ENCODE data around the gene KCNE1.

Gene KCNE1

GRCh38 chr21:34520281-34520680 is 8.3 kb upstream of the KCNE1 start:
- H3K4me3 ChIP-seq (ENCODE audit: low read depth, low read length): no peak overlapping the region
- DNase-seq (ENCODE audit: low read depth, low spot score): no peak
- TF ChIP-seq CTCF (IDR thresholded peaks at IDR 0.05; ENCODE audit: insufficient read depth, low read length, missing control alignments): no peak
- ChIA-PET CTCF (interaction anchor here (2.1 to 26.3 kb wide), 4 partner anchors 11 to 83 kb away, joined by 4 to 351 read pairs (median 96); no protein-coding TSS in a partner anchor), POLR2A (interaction anchor here (1.3 to 1.6 kb wide), 2 partner anchors 62 to 83 kb away, joined by 3 read pairs; no protein-coding TSS in a partner anchor)

- no peak for TF ChIP-seq CTCF (IDR thresholded peaks at IDR 0.05; ENCODE audit: insufficient read depth, low read length, missing control alignments)
- POLR2A ChIA-PET: interaction anchor here (1.3 kb wide), 1 partner anchor 63 kb away, joined by 3 read pairs; no protein-coding TSS in a partner anchor
- DNase-seq (ENCODE audit: low read depth, low spot score): no peak
- CTCF ChIA-PET: interaction anchor here (2.1 to 26.3 kb wide), 4 partner anchors 10 to 83 kb away, joined by 4 to 351 read pairs (median 96); no protein-coding TSS in a partner anchor
- H3K4me3 ChIP-seq (ENCODE audit: low read depth, low read length): no peak overlapping the region
These were observed 7.7 kb upstream of the KCNE1 start for GRCh38 chr21:34519694-34520093.

DNA sequence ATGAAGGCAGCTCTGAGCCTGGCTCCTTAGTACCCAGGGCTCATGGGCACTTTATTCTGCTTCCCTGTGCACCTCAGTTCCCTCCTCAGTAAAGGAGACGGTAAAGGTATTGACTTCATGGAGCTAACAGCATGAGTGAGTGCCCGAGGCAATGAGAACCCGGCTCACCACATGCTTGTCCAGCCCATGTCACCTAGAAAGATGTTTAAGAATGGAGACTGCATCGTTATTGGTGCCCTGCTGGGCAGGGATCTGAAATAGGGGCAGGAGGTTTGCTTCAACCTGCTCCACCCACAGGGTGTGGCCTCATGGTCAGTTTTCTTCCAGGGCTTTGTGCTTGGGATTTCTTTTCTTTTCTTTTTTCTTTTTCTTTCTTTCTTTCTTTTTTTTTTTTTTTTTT is 7.0 kb upstream of the KCNE1 start:
- POLR2A ChIA-PET: interaction anchor here (1.2 to 1.3 kb wide), 2 partner anchors 8 to 64 kb away, joined by 3 to 4 read pairs; no protein-coding TSS in a partner anchor
- H3K4me3 ChIP-seq (ENCODE audit: low read depth, low read length): no peak overlapping the region
- no peak for DNase-seq (ENCODE audit: low read depth, low spot score)
- TF ChIP-seq CTCF (IDR thresholded peaks at IDR 0.05; ENCODE audit: insufficient read depth, low read length, missing control alignments): no peak
- CTCF ChIA-PET: interaction anchor here (1.8 to 26.3 kb wide), 5 partner anchors 10 to 157 kb away, joined by 4 to 351 read pairs (median 33); no protein-coding TSS in a partner anchor

DNA sequence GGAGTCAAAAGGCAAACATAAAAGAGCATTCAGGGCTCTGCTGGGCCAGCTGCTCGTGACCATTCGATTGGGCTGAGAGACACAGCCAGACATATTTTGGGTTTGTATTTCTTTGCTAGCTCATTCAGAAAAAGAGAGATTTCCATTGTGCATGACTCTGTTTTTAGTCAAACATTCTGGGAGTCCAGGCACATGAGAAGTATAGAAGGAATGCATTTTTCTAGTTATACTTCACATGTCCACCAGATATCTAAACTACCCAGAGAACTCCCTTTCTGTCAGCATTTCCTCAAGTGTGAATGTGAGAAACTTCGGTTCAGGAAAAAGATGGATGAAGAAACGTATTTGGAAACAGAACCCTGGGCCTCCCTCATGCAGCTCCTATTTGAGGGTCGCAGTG is 6.3 kb upstream of the KCNE1 start:
- ChIA-PET POLR2A (interaction anchor here (0.5 to 1.2 kb wide), 2 partner anchors 8 to 119 kb away, joined by 3 to 4 read pairs; no protein-coding TSS in a partner anchor), CTCF (interaction anchor here (0.6 to 26.3 kb wide), 8 partner anchors 9 to 156 kb away, joined by 3 to 351 read pairs (median 4); no protein-coding TSS in a partner anchor)
- no peak for TF ChIP-seq CTCF (IDR thresholded peaks at IDR 0.05; ENCODE audit: insufficient read depth, low read length, missing control alignments)
- no peak for DNase-seq (ENCODE audit: low read depth, low spot score)
- H3K4me3 ChIP-seq (ENCODE audit: low read depth, low read length): no peak overlapping the region

- TF ChIP-seq CTCF (IDR thresholded peaks at IDR 0.05; ENCODE audit: insufficient read depth, low read length, missing control alignments): peak; percentile 26
- DNase-seq (ENCODE audit: low read depth, low spot score): no peak
- ChIA-PET CTCF (interaction anchor here (0.9 to 26.3 kb wide), 8 partner anchors 8 to 155 kb away, joined by 3 to 351 read pairs (median 6); no protein-coding TSS in a partner anchor), POLR2A (interaction anchor here (1.2 kb wide), 1 partner anchor 9 kb away, joined by 4 read pairs; no protein-coding TSS in a partner anchor)
- no peak overlapping the region for H3K4me3 ChIP-seq (ENCODE audit: low read depth, low read length)
These were observed 5.7 kb upstream of the KCNE1 start for GRCh38 chr21:34517491-34518245.

GRCh38 chr21:34517039-34517438 is 5.0 kb upstream of the KCNE1 start:
- ChIA-PET CTCF (interaction anchor here (1.1 to 26.3 kb wide), 7 partner anchors 8 to 155 kb away, joined by 3 to 351 read pairs (median 6); no protein-coding TSS in a partner anchor), POLR2A (no interaction called here)
- no peak overlapping the region for H3K4me3 ChIP-seq (ENCODE audit: low read depth, low read length)

More at GRCh38 chr21:34517039-34517438, 5.0 kb upstream of the KCNE1 start:
- TF ChIP-seq CTCF (IDR thresholded peaks at IDR 0.05; ENCODE audit: insufficient read depth, low read length, missing control alignments): no peak
- no peak for DNase-seq (ENCODE audit: low read depth, low spot score)

Measured in AG04449 (cell line).